Left lung (tissue), 10 donors: ENCODE data around the gene PARP8. TPM values are rescaled to one million over a fixed set of nuclear protein-coding genes. Genes with fewer than 3 reads are reported as not detected.

Experiments used
- ATAC-seq: fragments of 200-7000 bp; cut with Tn5 transposase; one replicate; pipeline ENCODE4 v1.9.1; 2020; ENCODE audit warnings: moderate library complexity
- DNase-seq, 4 donors: peaks; one replicate each; pipeline ENCODE4 v3.0.0-alpha.2; 2013 to 2020
- H3K27ac ChIP-seq, 2 donors: fragments of 200-600 bp; sonication (generic) in 1 of 2; one replicate each; pipeline versions ENCODE4 v1.5.0 to v1.8.0; 2020 to 2021
- H3K27me3 ChIP-seq, 2 donors: fragments of 200-600 bp; sonication (generic) in 1 of 2; one replicate each; pipeline versions ENCODE4 v1.5.0 to v1.8.0; 2020 to 2021
- H3K36me3 ChIP-seq, 2 donors: fragments of 200-600 bp; sonication (generic) in 1 of 2; one replicate each; pipeline versions ENCODE4 v1.5.0 to v1.8.0; 2020 to 2021
- H3K4me1 ChIP-seq, 2 donors: fragments of 200-600 bp; one replicate each; pipeline ENCODE4 v1.8.0; 2021
- H3K4me3 ChIP-seq, 2 donors: fragments of 200-600 bp; sonication (generic) in 1 of 2; one replicate each; pipeline versions ENCODE4 v1.5.0 to v1.8.0; 2020 to 2021; ENCODE audit warnings: mild to moderate bottlenecking in 1 of 2
- H3K9me3 ChIP-seq, 2 donors: fragments of 200-600 bp; sonication (generic) in 1 of 2; one replicate each; pipeline versions ENCODE4 v1.5.0 to v1.8.0; 2020 to 2021
- CTCF ChIP-seq, 2 donors: fragments of 200-600 bp; sonication (generic) in 1 of 2; IDR thresholded peaks; one replicate each; pipeline versions ENCODE4 v1.5.0 to v1.8.0; 2021; ENCODE audit warnings: antibody characterized with exemption in 2 of 2
- intact Hi-C, 2 donors: fragments of 100-400 bp; cut with DNase I; formaldehyde crosslinking; loops; one replicate each; pipeline versions ENCODE4 v1.11.2 to v1.14.2; 2022
- polyA plus RNA-seq, 6 donors: library from polyadenylated mRNA; unstranded; fragments of 120-200 nt; gene quantifications; one replicate each; pipeline ENCODE4 v1.2.1, GENCODE V29; 2013; ENCODE audit not compliant: insufficient read length in 6 of 6
- total RNA-seq, 2 donors: library from RNA; stranded (reverse); fragmentation: NEBNext Ultra II Directional; extraction: Animal tissue kit (Norgen Biotek cat#: 25700); gene quantifications; one replicate each; pipeline ENCODE4 v1.2.1, GENCODE V29; 2021
- donor health status: DM: no; HTN: yes; CAD: no.
- donor health status: DM: no; HTN: no; CAD: no.

Gene PARP8
- total and polyA plus RNA-seq, 8 donors = 19.1 to 41.3 (median 22.0) TPM

- H3K4me3 ChIP-seq = no peak overlapping the region
- DNase-seq = no peak
- no peaks in the 10 kb centered on the region for H3K27me3 ChIP-seq
- no peak for TF ChIP-seq CTCF (IDR thresholded peaks at IDR 0.05)
- no peaks in the 10 kb centered on the region for H3K9me3 ChIP-seq
- no peak for ATAC-seq
- H3K4me1 ChIP-seq = no peaks in the 10 kb centered on the region
- intact Hi-C loops = no loop called here
- H3K36me3 ChIP-seq = peaks cover 0 to 40% of the 10 kb centered on the region in 2 donors
- H3K27ac ChIP-seq = no peak overlapping the region
Measured at GRCh38 chr5:50814556-50814955, 148.1 kb downstream of the PARP8 start.

- ATAC-seq = no peak
Measured at GRCh38 chr5:50822046-50822445, 155.6 kb downstream of the PARP8 start.

GRCh38 chr5:50822761-50823160, 156.3 kb downstream of the PARP8 start:
- no peak overlapping the region for H3K27ac ChIP-seq
- intact Hi-C loops = no loop called here
- H3K36me3 ChIP-seq = peaks cover 0 to 81% of the 10 kb centered on the region in 2 donors
- TF ChIP-seq CTCF (IDR thresholded peaks at IDR 0.05) = no peak
- no peaks in the 10 kb centered on the region for H3K4me1 ChIP-seq
- ATAC-seq (no peak), DNase-seq (no peak)
- no peaks in the 10 kb centered on the region for H3K27me3 ChIP-seq
- H3K9me3 ChIP-seq = no peaks in the 10 kb centered on the region
- no peak overlapping the region for H3K4me3 ChIP-seq

More at GRCh38 chr5:50822046-50822445, 155.6 kb downstream of the PARP8 start:
- H3K36me3 ChIP-seq = peaks cover 0 to 80% of the 10 kb centered on the region in 2 donors
- TF ChIP-seq CTCF (IDR thresholded peaks at IDR 0.05) = no peak
- intact Hi-C loops = no loop called here
- no peak overlapping the region for H3K27ac ChIP-seq
- no peaks in the 10 kb centered on the region for H3K4me1 ChIP-seq
- no peaks in the 10 kb centered on the region for H3K9me3 ChIP-seq
- H3K4me3 ChIP-seq = no peak overlapping the region
- no peaks in the 10 kb centered on the region for H3K27me3 ChIP-seq
- DNase-seq = no peak

- intact Hi-C loops = no loop called here
- ATAC-seq = no peak
- no peak for DNase-seq
- no peak overlapping the region for H3K27ac ChIP-seq
- no peak for TF ChIP-seq CTCF (IDR thresholded peaks at IDR 0.05)
- no peaks in the 10 kb centered on the region for H3K9me3 ChIP-seq
- no peak overlapping the region for H3K4me3 ChIP-seq
- peaks cover 0 to 84% of the 10 kb centered on the region in 2 donors for H3K36me3 ChIP-seq
- no peaks in the 10 kb centered on the region for H3K4me1 ChIP-seq
- H3K27me3 ChIP-seq = no peaks in the 10 kb centered on the region
Measured at GRCh38 chr5:50823568-50823967, 157.1 kb downstream of the PARP8 start.

GRCh38 chr5:50824109-50824508, 157.7 kb downstream of the PARP8 start:
- Histone ChIP-seq H3K4me3 (no peak overlapping the region), H3K36me3 (peaks cover 0 to 85% of the 10 kb centered on the region in 2 donors), H3K27me3 (no peaks in the 10 kb centered on the region), H3K9me3 (no peaks in the 10 kb centered on the region), H3K4me1 (no peaks in the 10 kb centered on the region), H3K27ac (no peak overlapping the region)
- TF ChIP-seq CTCF (IDR thresholded peaks at IDR 0.05) = no peak
- no peak for DNase-seq
- no peak for ATAC-seq
- intact Hi-C loops = no loop called here
